Stimulated activated naive CD4-positive, alpha-beta T cell (primary cell): ENCODE measurements around the gene TRAFD1.
"Not testable (repeated sequence)": the region's sequence is repeated elsewhere in the genome, so short reads cannot be mapped to it uniquely, and the experiment has no call there.

Source experiments
- DNase-seq, 6 experiments: peaks; one replicate each; lab custom pipeline; 2025; lab: John Stamatoyannopoulos, UW

TRAFD1 gene

GRCh38 chr12:112125250-112125999, at the start of gene TRAFD1:
TSS of gene TRAFD1 (plus strand) at chr12:112125560. CDS start at chr12:112130523, 4,963 bp downstream.
- DNase-seq = peak; percentile 94 to 97 (median 96)

GRCh38 chr12:112087055-112087850, 38.1 kb upstream of the TRAFD1 start:
- no peak for DNase-seq

DNA sequence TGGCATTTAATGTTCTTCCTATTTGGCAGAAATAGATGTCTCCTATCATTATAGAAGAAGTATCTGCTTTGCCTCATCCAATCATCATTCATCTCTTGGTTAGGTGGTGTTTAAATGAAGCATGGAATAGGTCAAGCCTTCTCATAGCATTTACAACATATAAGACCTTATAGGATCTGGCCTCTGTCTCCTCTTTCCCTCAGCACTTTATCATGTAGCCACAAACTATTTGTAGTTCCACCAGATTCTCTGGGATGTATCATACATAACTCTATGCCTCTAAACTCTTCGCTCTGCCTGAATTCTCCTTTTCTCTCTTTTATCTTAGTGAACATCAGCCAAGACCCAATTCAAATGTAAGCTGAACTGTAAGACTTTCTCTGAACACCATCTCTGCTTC, 37.5 kb upstream of the TRAFD1 start:
- DNase-seq = no peak

DNA sequence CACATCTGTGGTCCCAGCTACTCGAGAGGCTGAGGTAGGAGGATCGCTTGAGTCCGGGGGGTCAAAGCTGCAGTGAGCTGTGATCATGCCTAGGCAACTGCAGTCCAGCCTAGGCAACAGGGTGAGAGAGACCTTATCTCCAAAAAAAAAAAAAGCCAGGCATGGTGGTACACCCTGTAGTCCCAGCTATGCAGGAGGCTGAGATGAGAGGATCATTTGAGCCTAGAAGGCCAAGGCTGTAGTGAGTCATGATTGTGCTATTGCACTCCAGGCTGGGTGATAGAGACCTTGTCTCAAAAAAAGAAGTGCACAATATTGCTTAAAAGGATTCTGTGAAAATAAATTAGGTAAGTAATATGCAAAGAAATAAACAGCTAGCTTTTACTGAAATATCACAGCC, 33.8 kb upstream of the TRAFD1 start:
- DNase-seq = no peak

GRCh38 chr12:112096070-112096469, 29.3 kb upstream of the TRAFD1 start:
- DNase-seq = no peak

DNA sequence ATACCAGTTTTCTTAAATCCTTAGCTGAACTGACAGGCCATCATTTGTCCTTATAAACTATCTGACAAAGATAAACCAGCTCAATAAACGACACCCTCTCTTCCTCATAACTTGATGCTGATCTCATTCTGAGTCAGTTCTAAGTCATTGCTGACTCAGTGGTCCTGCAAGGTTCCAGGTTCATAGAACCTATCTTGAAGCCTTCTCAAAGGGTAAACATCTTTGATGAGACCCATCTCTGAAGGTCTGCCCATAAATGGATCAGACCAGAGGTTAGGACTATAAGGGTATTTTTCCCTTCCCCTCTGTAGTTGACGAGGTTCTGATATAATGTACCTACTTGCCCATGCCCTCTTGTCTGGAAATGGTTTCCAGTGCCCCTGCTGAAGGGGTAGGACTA, 28.7 kb upstream of the TRAFD1 start:
- no peak for DNase-seq

DNA sequence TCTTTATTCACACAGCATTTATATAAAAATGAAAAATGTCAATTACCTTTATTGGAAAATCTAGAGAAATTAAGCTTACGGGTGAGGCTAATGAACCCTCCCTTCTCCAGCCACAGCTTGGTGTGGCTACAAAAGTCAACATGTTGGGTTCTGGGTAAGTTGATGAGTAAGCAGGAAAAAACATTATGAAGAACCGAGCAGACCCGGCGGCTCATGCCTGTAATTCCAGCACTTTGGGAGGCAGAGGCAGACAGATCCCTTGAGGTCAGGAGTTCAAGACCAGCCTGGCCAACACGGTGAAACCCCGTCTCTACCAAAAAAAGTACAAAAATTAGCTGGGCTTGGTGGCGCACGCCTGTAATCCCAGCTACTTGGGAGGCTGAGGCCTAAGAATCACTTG, 27.7 kb upstream of the TRAFD1 start:
- no peak for DNase-seq

DNA sequence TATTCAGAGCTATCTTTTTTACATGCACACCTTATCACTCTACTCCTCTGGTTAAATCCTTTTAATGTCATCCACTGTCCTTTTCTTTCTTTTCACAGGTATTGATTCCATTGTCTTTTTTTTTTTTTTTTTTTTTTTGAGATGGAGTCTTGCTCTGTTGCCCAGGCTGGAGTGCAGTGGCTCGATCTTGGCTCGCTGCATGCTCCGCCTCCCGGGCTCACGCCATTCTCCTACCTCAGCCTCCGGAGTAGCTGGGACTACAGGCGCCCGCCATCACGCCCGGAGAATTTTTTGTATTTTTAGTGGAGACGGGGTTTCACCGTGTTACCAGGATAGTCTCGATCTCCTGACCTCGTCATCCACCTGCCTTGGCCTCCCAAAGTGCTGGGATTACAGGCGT, 24.9 kb upstream of the TRAFD1 start:
- not testable (repeated sequence) for DNase-seq

- no peak for DNase-seq
These were observed 23.2 kb upstream of the TRAFD1 start for GRCh38 chr12:112102127-112102526.

GRCh38 chr12:112102746-112103145, 22.6 kb upstream of the TRAFD1 start:
- not testable (repeated sequence) for DNase-seq

GRCh38 chr12:112103758-112104503, 21.4 kb upstream of the TRAFD1 start:
- no peak for DNase-seq

DNA sequence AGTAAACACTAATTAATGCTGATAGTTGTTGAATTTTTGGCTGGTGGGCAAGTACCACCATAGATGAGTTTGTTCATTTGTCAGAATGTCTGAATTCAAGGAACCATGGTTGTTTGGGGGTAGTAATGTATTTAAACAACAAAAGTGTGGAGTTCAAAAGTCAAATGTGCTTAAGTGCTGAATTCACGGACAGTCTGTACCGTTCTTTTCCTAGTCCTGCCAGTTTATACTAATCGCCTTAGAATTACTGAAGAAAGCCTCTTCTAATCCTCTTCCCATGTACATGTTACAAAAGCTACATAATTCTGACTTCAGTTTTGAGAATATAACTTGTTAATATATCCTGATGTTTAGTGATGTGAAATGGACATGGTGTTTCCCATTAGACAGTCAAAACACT, 19.5 kb upstream of the TRAFD1 start:
- no peak for DNase-seq

DNA sequence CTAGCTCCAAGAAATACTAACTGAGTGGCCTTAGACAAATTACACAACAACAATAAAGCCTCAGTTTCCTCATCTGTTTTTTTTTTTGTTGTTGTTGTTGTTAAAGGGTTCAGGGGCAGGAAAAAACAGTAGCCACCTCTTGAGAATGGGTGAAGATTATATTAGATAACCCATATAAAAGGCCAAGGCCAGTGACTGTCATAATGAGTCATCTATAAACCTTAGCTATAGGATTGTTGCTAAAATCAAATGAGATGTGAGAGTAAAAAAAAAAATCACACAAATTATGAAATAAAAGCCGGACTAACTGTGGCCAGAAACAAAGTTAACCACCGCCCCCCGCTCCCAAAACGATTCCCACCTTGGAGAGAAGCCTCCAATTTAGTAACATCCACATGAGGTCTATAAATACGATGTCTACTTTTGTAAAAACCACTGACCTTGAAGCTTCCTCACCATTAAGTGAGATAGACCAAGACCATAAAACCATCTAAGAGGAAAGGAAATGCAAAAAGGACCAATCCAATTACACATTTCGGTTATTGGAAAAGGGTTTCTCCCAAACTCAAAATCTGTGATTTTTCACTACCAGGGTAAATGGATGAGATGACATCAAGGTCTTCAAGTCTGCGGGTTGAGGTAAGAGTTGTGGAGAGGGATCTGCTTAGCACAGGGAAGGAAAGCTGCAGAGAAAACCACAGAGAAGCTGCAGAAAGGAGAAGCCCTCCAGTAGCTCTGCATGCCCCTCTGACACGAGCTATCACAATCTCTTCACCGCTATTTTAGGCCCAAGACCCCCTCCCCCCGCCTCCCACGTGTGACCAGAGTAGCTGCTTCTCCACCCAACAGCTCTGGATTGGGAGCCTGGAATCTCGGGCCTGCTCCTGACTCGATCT, 17.8 kb upstream of the TRAFD1 start:
- no peak for DNase-seq

DNA sequence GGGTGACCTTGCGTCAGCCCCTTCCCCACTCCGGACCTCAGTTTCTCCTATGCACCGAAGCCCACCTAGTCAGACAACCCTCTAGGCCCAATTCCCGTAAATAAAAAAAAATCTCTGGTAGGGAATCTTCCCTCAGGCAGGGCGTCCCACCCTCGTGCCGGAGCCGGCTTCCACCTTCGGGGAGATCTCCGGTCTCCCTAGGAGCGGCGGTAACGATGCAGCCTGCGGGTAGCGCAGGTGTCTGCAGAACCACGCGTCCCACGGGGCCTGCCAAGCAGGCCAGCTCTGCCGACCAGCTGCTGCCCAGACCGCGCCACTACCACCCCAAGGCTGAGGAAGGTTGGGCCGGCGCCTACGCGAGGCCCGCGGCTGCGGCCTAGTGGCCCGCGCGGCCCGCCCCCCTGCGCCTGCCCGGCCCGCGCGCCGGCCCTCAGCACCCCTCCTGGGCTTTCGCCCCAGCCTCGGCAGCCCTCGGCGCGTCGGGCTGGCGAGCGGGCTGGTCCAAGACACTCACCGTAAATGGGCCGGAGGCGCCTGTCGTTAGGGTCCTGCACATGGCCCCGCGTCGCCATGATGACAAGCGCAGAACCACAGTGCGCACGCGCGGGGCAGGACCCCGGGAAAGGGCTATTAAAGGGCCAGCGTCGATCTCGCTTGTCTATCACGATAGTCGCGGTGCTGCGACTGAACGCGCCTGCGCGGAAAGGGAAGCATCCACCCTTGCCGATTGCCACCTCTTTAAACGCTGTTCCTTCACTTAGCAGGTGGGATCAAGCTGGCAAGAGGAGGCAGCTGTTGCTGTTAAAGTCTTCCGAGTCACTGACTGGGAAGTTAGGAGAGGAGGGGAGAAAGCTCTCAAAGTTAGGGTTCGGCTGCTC, 16.9 kb upstream of the TRAFD1 start, which contains the start of gene NAA25:
Gene NAA25 (minus strand): TSS at position 582 of the 878 bp plus-strand sequence. CDS start 10 bp downstream, at position 572.
- DNase-seq = peak; percentile 77 to 88 (median 82)

DNA sequence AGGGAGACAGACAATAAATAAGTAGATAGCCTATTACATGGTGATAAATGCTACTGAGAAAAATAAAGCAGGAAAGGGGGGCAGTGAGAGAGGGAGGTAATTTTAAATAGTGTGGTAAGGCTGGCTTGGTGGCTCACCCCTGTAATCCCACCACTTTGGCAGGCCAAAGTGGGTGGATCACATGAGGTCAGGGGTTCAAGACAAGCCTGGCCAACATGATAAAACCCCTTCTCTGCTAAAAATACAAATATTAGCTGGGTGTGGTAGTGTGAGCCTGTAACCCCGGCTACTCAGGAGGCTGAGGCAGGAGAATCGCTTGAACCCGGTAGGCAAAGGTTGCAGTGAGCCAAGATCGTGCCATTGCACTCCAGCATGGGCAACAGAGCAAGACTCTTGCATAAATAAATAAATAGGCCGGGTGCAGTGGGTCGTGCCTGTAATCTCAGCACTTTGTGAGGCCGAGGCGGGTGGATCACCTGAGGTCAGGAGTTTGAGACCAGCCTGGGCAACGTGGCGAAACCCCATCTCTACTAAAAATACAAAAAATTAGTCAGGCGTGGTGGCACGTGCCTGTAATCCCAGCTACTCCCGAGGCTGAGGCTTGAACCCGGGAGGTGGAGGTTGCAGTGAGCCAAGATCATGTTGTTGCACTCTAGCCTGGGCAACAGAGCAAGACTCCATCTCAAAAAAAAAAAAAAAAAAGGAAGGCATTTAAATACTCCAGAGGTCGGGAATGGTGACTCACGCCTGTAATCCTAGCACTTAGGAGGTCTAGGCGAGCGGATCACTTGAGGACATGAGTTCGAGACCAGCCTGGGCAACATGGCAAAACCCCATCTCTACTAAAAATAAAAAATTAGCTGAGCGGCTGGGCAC, 14.3 kb upstream of the TRAFD1 start:
- DNase-seq = not testable (repeated sequence)

DNA sequence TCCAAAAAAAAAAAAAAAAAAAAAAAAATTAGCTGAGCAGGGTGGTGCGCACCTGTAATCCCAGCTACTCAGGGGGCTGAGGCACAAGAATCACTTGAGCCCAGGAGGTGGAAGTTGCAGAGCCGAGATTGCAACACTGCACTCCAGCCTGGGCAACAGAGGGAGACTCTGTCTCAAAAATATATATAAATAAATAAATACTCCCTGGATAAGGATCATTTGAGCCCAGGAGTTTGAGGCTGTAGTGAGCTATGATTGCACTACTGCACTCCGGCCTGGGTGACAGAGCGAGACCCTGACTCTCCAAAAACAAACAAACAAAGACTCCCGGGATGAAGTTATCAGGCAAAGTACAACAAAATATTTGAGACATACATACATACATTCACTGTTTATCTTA, 13.4 kb upstream of the TRAFD1 start:
- DNase-seq = no peak

- no peak for DNase-seq
These were observed 12.8 kb upstream of the TRAFD1 start for GRCh38 chr12:112112409-112113133.

- no peak for DNase-seq
These were observed 9.9 kb upstream of the TRAFD1 start for GRCh38 chr12:112115259-112116045.
